BLaER1 (cell line): ENCODE data around the gene UQCRH.

Source experiments
- H3K27ac ChIP-seq: shearing (Covaris generic); formaldehyde crosslinking; 2 replicates; pipeline ENCODE4 v1.8.1; 2022
- H3K27me3 ChIP-seq: shearing (Covaris generic); formaldehyde crosslinking; 2 replicates; pipeline ENCODE4 v1.8.1; 2022
- H3K36me3 ChIP-seq: shearing (Covaris generic); formaldehyde crosslinking; 2 replicates; pipeline ENCODE4 v1.8.1; 2022
- H3K4me1 ChIP-seq: shearing (Covaris generic); formaldehyde crosslinking; 2 replicates; pipeline ENCODE4 v1.8.1; 2022
- H3K4me2 ChIP-seq: shearing (Covaris generic); formaldehyde crosslinking; 2 replicates; pipeline ENCODE4 v1.8.1; 2022
- H3K4me3 ChIP-seq: shearing (Covaris generic); formaldehyde crosslinking; 2 replicates; pipeline ENCODE4 v1.8.1; 2022
- H3K9ac ChIP-seq: shearing (Covaris generic); formaldehyde crosslinking; 2 replicates; pipeline ENCODE4 v1.8.1; 2022
- H3K9me3 ChIP-seq: shearing (Covaris generic); formaldehyde crosslinking; 2 replicates; pipeline ENCODE4 v1.8.1; 2022
- H4K20me1 ChIP-seq: shearing (Covaris generic); formaldehyde crosslinking; 2 replicates; pipeline ENCODE4 v1.8.1; 2022
- Cebpa-rat ChIP-seq: shearing (Covaris generic); IDR thresholded peaks from 2 replicates; pipeline ENCODE4 v1.8.1; 2022

The UQCRH gene

DNA sequence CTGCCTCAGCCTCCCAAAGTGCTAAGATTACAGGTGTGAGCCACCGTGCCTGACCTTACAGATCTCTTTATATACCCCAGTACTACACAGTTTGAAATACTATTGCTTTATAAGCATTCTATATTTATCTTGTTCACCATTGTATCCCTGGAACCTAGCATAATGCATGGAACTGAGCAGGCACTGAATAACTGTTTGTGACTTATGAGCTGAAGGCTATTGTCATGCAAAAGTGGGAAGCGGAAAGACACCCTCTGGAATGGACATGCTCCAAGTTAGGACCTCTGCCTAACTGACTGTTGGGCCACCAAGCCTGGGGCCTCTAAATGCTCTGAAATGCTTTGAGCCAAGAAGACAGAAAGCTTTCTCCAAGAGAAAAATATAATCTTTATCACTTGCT, 8.2 kb upstream of the UQCRH start:
- peaks cover 87% of the 10 kb centered on the region for H3K36me3 ChIP-seq
- H4K20me1 ChIP-seq = peaks cover 38% of the 10 kb centered on the region
- H3K4me1 ChIP-seq = peaks cover 5% of the 10 kb centered on the region
- no peaks in the 10 kb centered on the region for H3K27me3 ChIP-seq
- no peak overlapping the region for H3K4me2 ChIP-seq
- no peak overlapping the region for H3K4me3 ChIP-seq
- no peak overlapping the region for H3K27ac ChIP-seq
- TF ChIP-seq Cebpa-rat = no peak
- H3K9me3 ChIP-seq = no peaks in the 10 kb centered on the region
- H3K9ac ChIP-seq = no peak overlapping the region

DNA sequence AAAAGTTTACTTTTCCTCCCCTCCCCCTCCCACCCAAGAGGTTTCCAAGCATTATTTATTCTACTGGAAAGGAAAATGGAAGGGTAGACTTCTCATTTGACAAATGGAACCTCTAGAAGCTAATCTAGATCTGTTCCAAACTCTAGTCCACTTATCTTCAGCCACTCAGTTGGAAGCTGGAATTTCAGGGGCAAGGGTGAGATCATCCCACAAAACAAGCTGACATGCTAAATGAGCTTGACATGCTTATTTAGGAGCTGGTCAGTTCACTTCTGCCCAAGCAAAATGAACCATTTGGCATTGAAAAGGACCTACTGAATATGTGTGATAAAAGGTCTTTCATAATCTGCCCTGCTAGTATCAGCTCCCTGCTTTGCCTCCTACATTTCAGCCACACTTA, 5.1 kb upstream of the UQCRH start:
- Histone ChIP-seq H3K9ac (no peak overlapping the region), H3K4me2 (no peak overlapping the region), H3K27me3 (no peaks in the 10 kb centered on the region), H3K4me1 (peaks cover 16% of the 10 kb centered on the region), H3K4me3 (no peak overlapping the region), H3K27ac (no peak overlapping the region), H3K36me3 (peaks cover 60% of the 10 kb centered on the region), H4K20me1 (peaks cover 52% of the 10 kb centered on the region), H3K9me3 (no peaks in the 10 kb centered on the region)
- TF ChIP-seq Cebpa-rat = no peak

DNA sequence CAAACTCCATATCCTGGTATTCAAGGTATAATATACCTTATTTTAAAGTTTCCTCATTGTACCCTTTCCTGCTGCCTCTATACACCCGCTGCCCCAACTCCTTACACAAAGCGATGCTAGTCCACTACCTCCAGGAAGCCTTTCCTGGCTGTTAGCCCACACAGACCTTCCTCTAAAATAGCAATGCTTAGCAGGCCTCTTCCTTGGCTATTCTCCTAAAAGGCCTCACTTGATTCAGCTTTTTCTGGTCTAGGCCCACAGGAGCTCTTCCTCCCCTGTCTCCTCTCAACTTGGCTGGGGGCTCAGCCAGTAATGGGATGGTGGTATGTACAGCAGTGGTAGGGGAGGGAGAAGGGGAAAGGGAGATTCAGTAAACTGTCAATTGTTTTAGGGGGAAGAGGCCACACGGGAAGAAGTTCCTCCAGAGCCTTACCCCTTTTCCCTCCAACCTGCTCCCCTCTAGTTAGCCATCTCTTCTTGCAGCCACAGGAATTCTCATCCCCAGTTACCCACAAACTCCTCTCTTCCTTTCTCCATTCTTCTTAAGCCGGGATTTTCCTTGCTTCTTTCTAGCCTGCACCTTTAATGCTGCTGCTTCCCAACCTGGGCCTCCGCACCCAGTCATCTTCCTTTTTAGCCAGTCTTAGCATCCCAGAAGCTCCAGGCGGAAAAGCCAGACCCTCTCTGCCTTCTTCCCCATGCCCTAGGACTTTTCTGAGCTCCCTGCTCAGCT, 2.7 kb upstream of the UQCRH start:
- Histone ChIP-seq H3K4me2 (peak overlapping the region; percentile 94), H3K9me3 (no peaks in the 10 kb centered on the region), H3K4me1 (peaks cover 31% of the 10 kb centered on the region), H3K36me3 (peaks cover 36% of the 10 kb centered on the region), H3K27ac (peak overlapping the region; percentile 99), H3K9ac (peak overlapping the region; percentile 100), H3K27me3 (no peaks in the 10 kb centered on the region), H3K4me3 (peak overlapping the region; percentile 96), H4K20me1 (peaks cover 68% of the 10 kb centered on the region)
- no peak for TF ChIP-seq Cebpa-rat

DNA sequence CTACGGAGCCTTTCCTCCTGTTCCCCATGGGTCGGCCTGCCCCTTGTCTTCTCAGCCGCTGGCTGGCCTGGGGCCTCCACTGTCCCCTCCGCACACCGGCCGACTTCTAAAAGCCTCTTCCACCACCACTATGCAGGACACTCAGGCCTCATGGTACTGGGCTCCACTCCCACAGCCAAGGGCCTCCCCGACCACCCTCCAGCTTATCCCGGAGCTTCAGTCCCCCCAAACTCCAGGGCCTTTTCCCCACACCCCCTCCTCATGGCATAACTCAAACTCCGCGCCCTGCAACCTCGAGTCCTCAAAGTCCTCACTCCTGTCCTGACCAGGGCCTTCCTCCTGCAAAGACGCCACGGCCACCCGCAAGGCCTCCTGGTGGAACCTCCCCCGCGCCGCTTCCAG, 2.1 kb upstream of the UQCRH start:
- Histone ChIP-seq H4K20me1 (peaks cover 74% of the 10 kb centered on the region), H3K36me3 (peaks cover 30% of the 10 kb centered on the region), H3K9ac (peak overlapping the region; percentile 100), H3K27ac (peak overlapping the region; percentile 99), H3K4me1 (peaks cover 37% of the 10 kb centered on the region), H3K9me3 (no peaks in the 10 kb centered on the region), H3K4me3 (peak overlapping the region; percentile 96), H3K4me2 (peak overlapping the region; percentile 94), H3K27me3 (no peaks in the 10 kb centered on the region)
- no peak for TF ChIP-seq Cebpa-rat

DNA sequence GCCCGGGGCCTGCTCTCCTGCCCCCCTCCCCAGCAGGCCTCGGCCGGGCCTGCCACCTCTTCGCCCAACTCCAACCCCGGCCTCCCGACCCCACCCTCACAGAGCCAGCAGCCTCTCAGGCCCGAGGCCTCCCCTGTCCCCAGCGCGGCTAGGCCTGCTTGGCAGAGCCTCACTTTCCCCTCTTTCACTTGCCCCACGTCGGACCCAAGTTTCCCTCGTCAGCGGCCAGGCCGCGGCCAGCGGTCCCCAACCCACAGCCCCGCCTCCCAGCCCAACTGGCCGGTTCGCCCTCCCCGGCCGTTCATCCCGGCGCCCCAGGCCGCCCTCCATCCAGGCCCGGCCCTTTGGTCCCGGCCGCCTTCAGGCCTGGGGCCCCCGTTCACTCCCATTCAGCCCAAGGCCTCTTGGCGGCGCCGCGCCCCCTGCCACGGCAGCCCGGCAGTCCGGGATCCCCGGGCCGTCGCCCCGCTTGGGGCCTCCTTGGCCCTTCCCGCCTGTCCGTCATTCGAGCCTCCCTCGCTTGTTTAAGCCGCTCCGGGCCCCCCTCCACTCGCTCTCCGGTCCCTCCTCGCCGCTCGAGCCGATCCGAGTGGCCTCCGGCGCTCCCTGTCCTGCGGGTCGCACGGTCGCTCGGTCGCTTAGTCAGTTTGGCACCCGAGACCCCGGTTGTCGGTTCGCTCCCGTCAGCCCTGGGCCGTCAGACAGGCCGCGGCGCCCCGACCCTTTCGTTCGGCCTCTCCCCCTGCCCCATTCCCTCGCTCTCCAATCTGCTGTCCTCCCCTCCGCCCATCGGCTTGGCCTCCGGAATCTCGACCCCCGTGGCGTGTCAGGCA, 1.5 kb upstream of the UQCRH start:
- peak overlapping the region; percentile 99 for H3K27ac ChIP-seq
- H3K36me3 ChIP-seq = peaks cover 30% of the 10 kb centered on the region
- H3K9ac ChIP-seq = peak overlapping the region; percentile 100
- H3K4me2 ChIP-seq = peak overlapping the region; percentile 94
- H3K4me1 ChIP-seq = peaks cover 43% of the 10 kb centered on the region
- H3K4me3 ChIP-seq = peak overlapping the region; percentile 96
- H4K20me1 ChIP-seq = peaks cover 80% of the 10 kb centered on the region
- H3K27me3 ChIP-seq = no peaks in the 10 kb centered on the region
- TF ChIP-seq Cebpa-rat = no peak
- H3K9me3 ChIP-seq = no peaks in the 10 kb centered on the region

GRCh38 chr1:46302641-46303037, 859 bp upstream of the UQCRH start:
- peaks cover 49% of the 10 kb centered on the region for H3K4me1 ChIP-seq
- H4K20me1 ChIP-seq = peaks cover 80% of the 10 kb centered on the region
- peak overlapping the region; percentile 96 for H3K4me3 ChIP-seq
- no peaks in the 10 kb centered on the region for H3K27me3 ChIP-seq
- H3K9me3 ChIP-seq = no peaks in the 10 kb centered on the region
- peak overlapping the region; percentile 94 for H3K4me2 ChIP-seq
- peak overlapping the region; percentile 99 for H3K27ac ChIP-seq
- no peak for TF ChIP-seq Cebpa-rat
- H3K36me3 ChIP-seq = peaks cover 30% of the 10 kb centered on the region
- peak overlapping the region; percentile 100 for H3K9ac ChIP-seq

DNA sequence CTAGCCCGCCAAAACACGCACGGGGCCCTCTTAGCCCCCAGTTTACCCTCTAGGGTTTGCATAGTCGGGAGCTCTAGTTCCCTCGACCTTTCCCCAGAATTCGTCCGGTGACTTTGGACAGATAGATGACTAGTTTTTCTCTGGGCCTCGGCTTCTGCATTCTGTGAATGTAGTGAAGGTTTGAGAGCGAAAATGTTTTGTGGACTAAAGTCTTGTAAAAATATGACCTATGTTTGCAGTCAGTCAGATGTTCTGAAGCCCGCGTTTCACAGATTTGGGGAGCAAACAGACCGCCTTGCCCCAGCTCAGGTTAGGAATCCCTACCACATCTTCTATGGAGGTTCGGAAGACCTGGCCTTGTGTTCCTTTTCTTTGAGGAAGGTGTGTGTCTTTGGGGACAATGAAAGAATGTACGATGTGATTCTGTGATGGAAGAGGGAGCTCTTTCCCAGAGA, 401 bp downstream of the UQCRH start:
- Histone ChIP-seq H3K4me3 (peak overlapping the region; percentile 96), H4K20me1 (peaks cover 80% of the 10 kb centered on the region), H3K27ac (peak overlapping the region; percentile 99), H3K4me2 (peak overlapping the region; percentile 94), H3K27me3 (no peaks in the 10 kb centered on the region), H3K9ac (peak overlapping the region; percentile 100), H3K9me3 (no peaks in the 10 kb centered on the region), H3K4me1 (peaks cover 59% of the 10 kb centered on the region), H3K36me3 (peaks cover 31% of the 10 kb centered on the region)
- TF ChIP-seq Cebpa-rat = no peak

- TF ChIP-seq Cebpa-rat = no peak
- Histone ChIP-seq H3K4me1 (peaks cover 46% of the 10 kb centered on the region), H3K4me3 (no peak overlapping the region), H4K20me1 (peaks cover 74% of the 10 kb centered on the region), H3K4me2 (peak overlapping the region; percentile 94), H3K27me3 (no peaks in the 10 kb centered on the region), H3K9ac (no peak overlapping the region), H3K36me3 (peaks cover 46% of the 10 kb centered on the region), H3K9me3 (no peaks in the 10 kb centered on the region), H3K27ac (no peak overlapping the region)
These were observed 2.6 kb downstream of the UQCRH start for GRCh38 chr1:46306159-46306530.

GRCh38 chr1:46309401-46310159, 6.1 kb downstream of the UQCRH start:
- H4K20me1 ChIP-seq = peaks cover 72% of the 10 kb centered on the region
- no peak overlapping the region for H3K4me3 ChIP-seq
- no peak overlapping the region for H3K9ac ChIP-seq
- H3K4me2 ChIP-seq = no peak overlapping the region
- H3K9me3 ChIP-seq = no peaks in the 10 kb centered on the region
- peaks cover 40% of the 10 kb centered on the region for H3K4me1 ChIP-seq
- H3K27me3 ChIP-seq = no peaks in the 10 kb centered on the region
- TF ChIP-seq Cebpa-rat = no peak
- H3K27ac ChIP-seq = no peak overlapping the region
- H3K36me3 ChIP-seq = peaks cover 80% of the 10 kb centered on the region

GRCh38 chr1:46310321-46310720, 6.8 kb downstream of the UQCRH start:
- Histone ChIP-seq H3K9ac (no peak overlapping the region), H3K4me3 (no peak overlapping the region), H3K36me3 (peaks cover 88% of the 10 kb centered on the region), H3K27me3 (no peaks in the 10 kb centered on the region), H3K9me3 (no peaks in the 10 kb centered on the region), H3K4me2 (no peak overlapping the region), H3K4me1 (peaks cover 32% of the 10 kb centered on the region), H4K20me1 (peaks cover 64% of the 10 kb centered on the region), H3K27ac (no peak overlapping the region)
- TF ChIP-seq Cebpa-rat = no peak
